Mesendoderm (in vitro differentiated cells): ENCODE results near the gene MBOAT1.

Experiments used
- DNase-seq: peaks from one replicate; pipeline ENCODE4 v3.0.0; 2013
- H2AK5ac ChIP-seq: 2 replicates; pipeline ENCODE4 v1.6.1; 2013; ENCODE audit warnings: low read length, inconsistent platforms
- H2BK120ac ChIP-seq: 2 replicates; pipeline ENCODE4 v1.6.1; 2013; ENCODE audit warnings: low read depth, mild to moderate bottlenecking, low read length, moderate library complexity, mixed read lengths
- H2BK15ac ChIP-seq: replicated peaks from 2 replicates; pipeline ENCODE4 v1.6.1; 2013; ENCODE audit warnings: low read depth, mild to moderate bottlenecking, moderate library complexity
- H2BK5ac ChIP-seq: 2 replicates; pipeline ENCODE4 v1.6.1; 2013; ENCODE audit warnings: low read length, inconsistent platforms
- H3K18ac ChIP-seq: 2 replicates; pipeline ENCODE4 v1.6.1; 2013; ENCODE audit warnings: mild to moderate bottlenecking, low read length, mixed read lengths
- H3K23ac ChIP-seq: one replicate; pipeline ENCODE4 v1.6.1; 2013; ENCODE audit warnings: low read length
- H3K27ac ChIP-seq: 2 replicates; pipeline ENCODE4 v1.5.1; 2013; ENCODE audit warnings: low read depth, mild to moderate bottlenecking, inconsistent platforms, low read length, moderate library complexity
- H3K27me3 ChIP-seq: 2 replicates; pipeline ENCODE4 v1.6.1; 2013; ENCODE audit warnings: low read length, control low read depth, mild to moderate bottlenecking, inconsistent platforms; ENCODE audit not compliant: insufficient read depth, poor library complexity
- H3K36me3 ChIP-seq: 2 replicates; pipeline ENCODE4 v1.6.1; 2013; ENCODE audit warnings: low read length, inconsistent platforms; ENCODE audit not compliant: control insufficient read depth, insufficient read depth
- H3K4ac ChIP-seq: one replicate; pipeline ENCODE4 v1.6.1; 2013; ENCODE audit warnings: low read depth, mild to moderate bottlenecking, low read length, moderate library complexity
- H3K4me1 ChIP-seq: 2 replicates; pipeline ENCODE4 v1.6.1; 2013; ENCODE audit warnings: low read depth, low read length, inconsistent platforms; ENCODE audit not compliant: control insufficient read depth
- H3K4me2 ChIP-seq: 2 replicates; pipeline ENCODE4 v1.6.1; 2013; ENCODE audit warnings: low read length
- H3K4me3 ChIP-seq: 2 replicates; pipeline ENCODE4 v1.5.1; 2013; ENCODE audit warnings: mild to moderate bottlenecking, low read length
- H3K56ac ChIP-seq: one replicate; pipeline ENCODE4 v1.6.1; 2013; ENCODE audit warnings: low read length
- H3K79me1 ChIP-seq: 2 replicates; pipeline ENCODE4 v1.6.1; 2013; ENCODE audit warnings: low read length, inconsistent platforms
- H3K79me2 ChIP-seq: 2 replicates; pipeline ENCODE4 v1.6.1; 2013; ENCODE audit warnings: mild to moderate bottlenecking, low read length; ENCODE audit not compliant: control insufficient read depth, insufficient read depth
- H3K9ac ChIP-seq: 2 replicates; pipeline ENCODE4 v1.6.1; 2013; ENCODE audit warnings: low read length, inconsistent platforms
- H4K5ac ChIP-seq: one replicate; pipeline ENCODE4 v1.6.1; 2013; ENCODE audit warnings: low read length
- H4K8ac ChIP-seq: one replicate; pipeline ENCODE4 v1.6.1; 2013; ENCODE audit warnings: low read depth, mild to moderate bottlenecking, control low read depth, low read length, moderate library complexity
- WGBS: extraction: QIAGEN DNeasy Blood & Tissue Kit; methylation state at CpG from one replicate; pipeline ENCODE4 v1.1.7; 2013; ENCODE audit warnings: low lambda C conversion rate, missing lambda C conversion rate; ENCODE audit not compliant: insufficient coverage; ENCODE audit errors: extremely low coverage; 5-methylcytosine and 5-hydroxymethylcytosine counted together

MBOAT1 gene

GRCh38 chr6:20135677-20136268 lies 76.5 kb downstream of the MBOAT1 start:
- H3K79me1 ChIP-seq = no peaks in the 10 kb centered on the region
- H3K79me2 ChIP-seq = no peaks in the 10 kb centered on the region
- H3K23ac ChIP-seq = no peak overlapping the region
- no peaks in the 10 kb centered on the region for H3K27me3 ChIP-seq
- H2BK5ac ChIP-seq = no peak overlapping the region
- H3K4me2 ChIP-seq = no peak overlapping the region
- no peak overlapping the region for H3K18ac ChIP-seq
- H2AK5ac ChIP-seq = no peak overlapping the region
- no peak overlapping the region for H3K27ac ChIP-seq
- no peak overlapping the region for H2BK120ac ChIP-seq
- no peaks in the 10 kb centered on the region for H3K36me3 ChIP-seq
- H4K5ac ChIP-seq = no peak overlapping the region
- WGBS = no CpG with 5 or more reads among the region's 6 CpGs
- H3K56ac ChIP-seq = no peak overlapping the region
- H3K4ac ChIP-seq = no peak overlapping the region
- no peak for DNase-seq
- no peak overlapping the region for H3K4me3 ChIP-seq
- H3K9ac ChIP-seq = no peak overlapping the region
- H4K8ac ChIP-seq = no peak overlapping the region
- H2BK15ac ChIP-seq = no peak overlapping the region
- H3K4me1 ChIP-seq = no peaks in the 10 kb centered on the region

GRCh38 chr6:20134613-20135012 lies 77.7 kb downstream of the MBOAT1 start:
- Histone ChIP-seq H3K27me3 (no peaks in the 10 kb centered on the region), H3K4me2 (no peak overlapping the region), H2BK120ac (no peak overlapping the region), H3K79me2 (no peaks in the 10 kb centered on the region), H3K9ac (no peak overlapping the region), H3K4me3 (no peak overlapping the region), H3K18ac (no peak overlapping the region), H2BK5ac (no peak overlapping the region), H3K23ac (no peak overlapping the region), H2AK5ac (no peak overlapping the region), H3K56ac (no peak overlapping the region), H2BK15ac (no peak overlapping the region), H4K8ac (no peak overlapping the region), H4K5ac (no peak overlapping the region), H3K79me1 (no peaks in the 10 kb centered on the region), H3K4ac (no peak overlapping the region), H3K36me3 (no peaks in the 10 kb centered on the region), H3K4me1 (no peaks in the 10 kb centered on the region), H3K27ac (no peak overlapping the region)
- WGBS = no CpG with 5 or more reads among the region's 1 CpG
- no peak for DNase-seq

- Histone ChIP-seq H3K4ac (no peak overlapping the region), H4K8ac (no peak overlapping the region), H2BK15ac (no peak overlapping the region), H2BK5ac (no peak overlapping the region), H3K4me3 (no peak overlapping the region), H3K79me2 (no peaks in the 10 kb centered on the region), H4K5ac (no peak overlapping the region), H2AK5ac (no peak overlapping the region), H3K4me2 (no peak overlapping the region), H3K4me1 (peaks cover 2% of the 10 kb centered on the region), H3K79me1 (no peaks in the 10 kb centered on the region), H3K56ac (no peak overlapping the region), H3K9ac (no peak overlapping the region), H3K27ac (no peak overlapping the region), H3K36me3 (no peaks in the 10 kb centered on the region), H3K27me3 (no peaks in the 10 kb centered on the region), H3K23ac (no peak overlapping the region), H2BK120ac (no peak overlapping the region), H3K18ac (no peak overlapping the region)
- DNase-seq = no peak
- WGBS = no CpG with 5 or more reads among the region's 7 CpGs
These were observed 82.8 kb downstream of the MBOAT1 start for GRCh38 chr6:20129290-20130088.

GRCh38 chr6:20128018-20128417 lies 84.3 kb downstream of the MBOAT1 start:
- Histone ChIP-seq H3K27ac (no peak overlapping the region), H3K4me3 (no peak overlapping the region), H3K79me1 (no peaks in the 10 kb centered on the region), H3K4me2 (no peak overlapping the region), H4K5ac (no peak overlapping the region), H3K4me1 (peaks cover 2% of the 10 kb centered on the region), H3K18ac (no peak overlapping the region), H3K4ac (no peak overlapping the region), H3K56ac (no peak overlapping the region), H2BK15ac (no peak overlapping the region), H2AK5ac (no peak overlapping the region), H2BK5ac (no peak overlapping the region), H2BK120ac (no peak overlapping the region), H4K8ac (no peak overlapping the region), H3K23ac (no peak overlapping the region), H3K9ac (no peak overlapping the region), H3K36me3 (no peaks in the 10 kb centered on the region), H3K27me3 (no peaks in the 10 kb centered on the region), H3K79me2 (no peaks in the 10 kb centered on the region)
- WGBS = no CpG with 5 or more reads among the region's 3 CpGs
- no peak for DNase-seq

- Histone ChIP-seq H3K4me3 (no peak overlapping the region), H2BK15ac (no peak overlapping the region), H3K18ac (no peak overlapping the region), H3K4me2 (no peak overlapping the region), H2BK5ac (no peak overlapping the region), H2AK5ac (no peak overlapping the region), H4K8ac (no peak overlapping the region), H3K4me1 (peaks cover 2% of the 10 kb centered on the region), H3K79me2 (no peaks in the 10 kb centered on the region), H4K5ac (no peak overlapping the region), H3K56ac (no peak overlapping the region), H3K4ac (no peak overlapping the region), H2BK120ac (no peak overlapping the region), H3K27me3 (no peaks in the 10 kb centered on the region), H3K36me3 (no peaks in the 10 kb centered on the region), H3K23ac (no peak overlapping the region), H3K79me1 (no peaks in the 10 kb centered on the region), H3K9ac (no peak overlapping the region), H3K27ac (no peak overlapping the region)
- WGBS = no CpG with 5 or more reads among the region's 18 CpGs
- peak; percentile 78 for DNase-seq
These were observed 85.2 kb downstream of the MBOAT1 start for GRCh38 chr6:20126789-20127653.
